Suprapubic skin (tissue), 4 donors: ENCODE measurements around the gene CMSS1. TPM values are rescaled to one million over a fixed set of nuclear protein-coding genes. Genes with fewer than 3 reads are reported as not detected.

Source experiments
- DNase-seq, 2 donors: peaks; one replicate each; pipeline ENCODE4 v3.0.0-alpha.2; 2019; ENCODE audit warnings: low spot score in 2 of 2
- H3K27ac ChIP-seq: fragments of 200-600 bp; sonication (generic); one replicate; pipeline ENCODE4 v1.5.1; 2019
- H3K27me3 ChIP-seq: fragments of 200-600 bp; sonication (generic); one replicate; pipeline ENCODE4 v1.5.1; 2019
- H3K36me3 ChIP-seq: fragments of 200-600 bp; sonication (generic); one replicate; pipeline ENCODE4 v1.5.1; 2019
- H3K4me1 ChIP-seq: fragments of 200-600 bp; sonication (generic); one replicate; pipeline ENCODE4 v1.5.1; 2019
- H3K4me3 ChIP-seq: fragments of 200-600 bp; sonication (generic); one replicate; pipeline ENCODE4 v1.5.1; 2019; ENCODE audit warnings: mild to moderate bottlenecking
- H3K9me3 ChIP-seq: fragments of 200-600 bp; sonication (generic); one replicate; pipeline ENCODE4 v1.5.1; 2019
- EP300 ChIP-seq: sonication (generic); formaldehyde crosslinking; IDR thresholded peaks from one replicate; pipeline ENCODE4 v1.6.1; 2017; ENCODE audit warnings: antibody characterized with exemption
- POLR2A ChIP-seq, 2 donors: fragments of 450-650 bp; IDR thresholded peaks; one replicate each; pipeline ENCODE4 v1.6.1; 2017; ENCODE audit warnings: antibody characterized with exemption in 2 of 2, mild to moderate bottlenecking in 2 of 2, moderate library complexity in 2 of 2
- POLR2AphosphoS5 ChIP-seq, 3 donors: sonication (generic); formaldehyde crosslinking; IDR thresholded peaks; one replicate each; pipeline ENCODE4 v1.6.1; 2017; ENCODE audit warnings: antibody characterized with exemption in 3 of 3
- WGBS: methylation state at CpG from one replicate; pipeline ENCODE4 v1.1.5; 2018; 5-methylcytosine and 5-hydroxymethylcytosine counted together
- total RNA-seq, 4 donors: library from RNA; depleted of rRNA; stranded (reverse); fragments of >200 nt; gene quantifications; one replicate each; pipeline ENCODE4 v1.1.0, GENCODE V29; 2016
- TF ChIP-seq, protein P1 (sequence below), 2 donors: fragments of 200-600 bp in 1 of 2; fragments of 450-650 bp in 1 of 2; sonication (generic) in 1 of 2; IDR thresholded peaks; one replicate each; pipeline ENCODE4 v1.5.1; 2016 to 2019; ENCODE audit warnings: antibody characterized with exemption in 2 of 2, mild to moderate bottlenecking in 1 of 2, moderate library complexity in 1 of 2

Gene CMSS1
- total RNA-seq, 4 donors from 2014 or later = 13.2 to 17.1 (median 13.5) TPM

DNA sequence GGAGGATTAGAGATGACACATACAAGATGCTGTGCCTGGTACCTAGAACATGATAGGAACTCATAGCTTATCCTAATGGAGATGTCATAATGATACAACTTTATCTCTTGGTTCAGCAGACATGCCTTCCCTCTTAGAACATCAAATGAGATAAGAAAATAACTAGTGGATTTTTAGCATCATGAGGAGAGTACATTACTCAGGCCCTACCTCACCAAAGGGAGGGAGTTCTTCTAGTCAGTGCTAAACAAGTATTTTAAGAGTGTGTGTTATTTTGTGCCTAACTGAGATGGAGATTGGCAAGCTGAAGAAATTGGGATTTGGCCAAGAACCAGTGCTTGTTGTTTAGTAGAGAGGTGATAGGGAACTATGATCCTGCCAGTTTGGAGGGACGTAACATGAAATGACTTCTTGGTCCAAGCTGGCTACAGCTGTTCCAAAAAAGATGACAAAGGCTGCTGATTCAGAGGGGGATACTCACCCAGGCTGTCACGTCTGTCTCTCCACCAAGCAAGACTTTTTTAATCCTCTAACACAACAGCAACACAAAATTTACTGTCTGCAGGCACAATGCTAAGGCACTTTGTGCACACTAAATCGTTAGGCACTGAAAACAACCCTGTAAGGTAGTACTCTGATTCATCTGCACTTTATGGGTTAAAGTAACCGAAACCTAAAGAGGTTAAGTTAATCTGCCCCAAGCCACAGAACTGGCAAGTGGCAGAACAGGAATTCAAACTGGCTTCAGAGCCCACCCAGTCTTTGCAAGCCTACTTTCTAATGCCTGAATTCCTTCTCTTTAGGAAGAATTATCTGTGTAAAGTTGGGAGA is 126.5 kb downstream of the CMSS1 start:
- WGBS = 48% methylated on average over 4 of the region's 4 CpGs
- Histone ChIP-seq H3K4me3 (no peak overlapping the region), H3K27me3 (no peaks in the 10 kb centered on the region), H3K4me1 (peaks cover 38% of the 10 kb centered on the region), H3K36me3 (no peaks in the 10 kb centered on the region), H3K27ac (no peak overlapping the region), H3K9me3 (no peaks in the 10 kb centered on the region)
- TF ChIP-seq, protein P1, sequence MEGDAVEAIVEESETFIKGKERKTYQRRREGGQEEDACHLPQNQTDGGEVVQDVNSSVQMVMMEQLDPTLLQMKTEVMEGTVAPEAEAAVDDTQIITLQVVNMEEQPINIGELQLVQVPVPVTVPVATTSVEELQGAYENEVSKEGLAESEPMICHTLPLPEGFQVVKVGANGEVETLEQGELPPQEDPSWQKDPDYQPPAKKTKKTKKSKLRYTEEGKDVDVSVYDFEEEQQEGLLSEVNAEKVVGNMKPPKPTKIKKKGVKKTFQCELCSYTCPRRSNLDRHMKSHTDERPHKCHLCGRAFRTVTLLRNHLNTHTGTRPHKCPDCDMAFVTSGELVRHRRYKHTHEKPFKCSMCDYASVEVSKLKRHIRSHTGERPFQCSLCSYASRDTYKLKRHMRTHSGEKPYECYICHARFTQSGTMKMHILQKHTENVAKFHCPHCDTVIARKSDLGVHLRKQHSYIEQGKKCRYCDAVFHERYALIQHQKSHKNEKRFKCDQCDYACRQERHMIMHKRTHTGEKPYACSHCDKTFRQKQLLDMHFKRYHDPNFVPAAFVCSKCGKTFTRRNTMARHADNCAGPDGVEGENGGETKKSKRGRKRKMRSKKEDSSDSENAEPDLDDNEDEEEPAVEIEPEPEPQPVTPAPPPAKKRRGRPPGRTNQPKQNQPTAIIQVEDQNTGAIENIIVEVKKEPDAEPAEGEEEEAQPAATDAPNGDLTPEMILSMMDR (IDR thresholded peaks at IDR 0.05) = no peak
- TF ChIP-seq EP300 (no peak), POLR2AphosphoS5 (IDR thresholded peaks at IDR 0.05) (no peak), POLR2A (IDR thresholded peaks at IDR 0.05) (no peak)
- DNase-seq = no peak

DNA sequence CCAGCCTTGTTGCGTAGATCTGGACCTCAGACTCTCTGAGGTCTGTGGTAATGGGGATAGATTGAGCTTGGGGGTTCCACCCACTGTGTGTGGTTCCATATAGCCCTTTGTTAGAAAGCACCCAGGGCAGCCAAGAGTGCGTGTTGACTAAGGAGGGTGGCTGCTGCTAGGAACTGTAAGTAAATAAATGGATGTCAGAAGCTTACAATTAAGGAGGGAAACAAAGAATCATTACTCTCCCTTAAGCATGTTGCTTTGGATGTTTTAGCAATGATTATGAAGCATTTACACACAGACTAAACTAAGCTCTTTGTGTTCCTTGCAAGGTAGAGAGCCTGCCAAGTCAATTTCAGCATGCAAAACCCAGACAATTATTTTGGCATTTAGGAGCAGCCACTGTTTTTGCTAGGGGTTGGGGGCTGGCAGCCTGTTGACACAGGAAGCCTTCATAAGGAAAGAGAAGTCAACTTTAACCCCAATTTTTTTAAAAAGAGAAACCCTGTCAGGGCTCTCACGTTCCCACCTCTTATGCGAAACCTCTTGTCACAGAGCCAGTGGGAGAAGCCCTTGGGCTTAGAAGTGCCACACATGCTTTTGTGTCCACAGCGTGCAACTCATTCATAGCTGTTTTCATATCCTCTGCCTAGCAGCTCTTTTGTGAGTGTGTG is 127.8 kb downstream of the CMSS1 start:
- DNase-seq = no peak

DNA sequence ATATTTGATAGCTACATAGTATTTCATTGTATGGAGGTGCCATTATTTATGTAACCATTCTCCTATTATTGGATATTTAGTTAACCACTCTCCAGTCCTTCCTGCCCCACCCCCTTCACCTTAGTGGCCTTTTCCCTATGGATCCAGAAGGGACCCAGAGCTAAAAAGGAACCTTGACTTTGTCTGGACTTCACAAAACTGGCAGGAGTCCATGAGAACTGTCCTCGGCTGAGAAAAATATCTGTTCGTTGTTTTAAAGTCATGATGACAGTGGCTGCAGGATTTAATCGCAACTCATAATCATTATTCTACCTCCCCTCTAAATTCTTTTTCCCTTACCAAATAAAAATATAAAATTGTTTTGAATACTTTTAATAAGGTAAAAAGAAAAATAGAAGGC is 129.7 kb downstream of the CMSS1 start:
- Histone ChIP-seq H3K27me3 (no peaks in the 10 kb centered on the region), H3K27ac (no peak overlapping the region), H3K4me1 (peaks cover 34% of the 10 kb centered on the region), H3K4me3 (no peak overlapping the region), H3K36me3 (no peaks in the 10 kb centered on the region), H3K9me3 (no peaks in the 10 kb centered on the region)
- TF ChIP-seq POLR2A (IDR thresholded peaks at IDR 0.05) (no peak), POLR2AphosphoS5 (IDR thresholded peaks at IDR 0.05) (no peak), EP300 (no peak)
- TF ChIP-seq, protein P1 (IDR thresholded peaks at IDR 0.05) = no peak
- 91% methylated on average over 3 of the region's 3 CpGs for WGBS
- no peak for DNase-seq

More for the DNA sequence above, 127.8 kb downstream of the CMSS1 start:
- no peaks in the 10 kb centered on the region for H3K36me3 ChIP-seq
- peaks cover 39% of the 10 kb centered on the region for H3K4me1 ChIP-seq
- TF ChIP-seq EP300 = no peak
- peak in 1 of 3 donors; percentile 24 for TF ChIP-seq POLR2AphosphoS5 (IDR thresholded peaks at IDR 0.05)
- TF ChIP-seq, protein P1 (IDR thresholded peaks at IDR 0.05) = no peak
- no peak for TF ChIP-seq POLR2A (IDR thresholded peaks at IDR 0.05)
- H3K27me3 ChIP-seq = no peaks in the 10 kb centered on the region
- peak overlapping the region; percentile 70 for H3K27ac ChIP-seq
- H3K4me3 ChIP-seq = no peak overlapping the region
- no peaks in the 10 kb centered on the region for H3K9me3 ChIP-seq
- 46% methylated on average over 5 of the region's 5 CpGs for WGBS

DNA sequence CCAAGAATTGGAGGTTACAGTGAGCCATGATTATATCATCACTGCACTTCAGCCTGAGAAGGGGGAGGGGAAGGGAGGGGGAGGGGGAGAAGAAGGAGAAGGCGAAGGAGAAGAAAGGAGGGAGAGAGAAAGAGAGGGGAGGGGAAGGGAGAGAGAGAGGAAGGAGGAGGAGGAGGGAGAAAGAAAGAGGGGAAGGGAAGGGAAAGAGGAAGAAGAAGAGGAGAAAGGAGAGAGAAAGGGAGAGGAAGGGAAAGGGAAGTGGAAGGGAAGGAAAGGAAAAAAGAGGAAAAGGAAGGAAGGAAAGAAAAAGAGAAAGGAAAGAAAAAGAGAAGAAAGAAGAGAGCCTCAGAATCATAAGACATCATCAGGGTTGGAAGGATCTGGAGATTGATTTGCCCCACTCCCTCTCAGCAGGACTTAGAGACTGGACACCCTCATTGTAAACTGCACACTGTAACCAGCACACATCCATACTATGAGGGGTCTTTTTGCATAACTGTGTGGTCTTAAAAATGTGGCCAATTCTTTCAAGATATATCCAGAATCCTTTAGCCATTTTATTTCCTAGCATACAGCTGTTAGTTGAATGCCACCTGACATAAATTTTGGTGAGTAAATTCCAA is 130.9 kb downstream of the CMSS1 start:
- H3K4me1 ChIP-seq = peaks cover 34% of the 10 kb centered on the region
- TF ChIP-seq POLR2A (IDR thresholded peaks at IDR 0.05) = no peak
- TF ChIP-seq POLR2AphosphoS5 (IDR thresholded peaks at IDR 0.05) = no peak
- no peak for TF ChIP-seq EP300
- no peaks in the 10 kb centered on the region for H3K9me3 ChIP-seq
- H3K36me3 ChIP-seq = no peaks in the 10 kb centered on the region
- DNase-seq = no peak
- H3K27ac ChIP-seq = no peak overlapping the region
- no peaks in the 10 kb centered on the region for H3K27me3 ChIP-seq
- no peak overlapping the region for H3K4me3 ChIP-seq
- WGBS = 92% methylated on average over 1 of the region's 1 CpG

DNA sequence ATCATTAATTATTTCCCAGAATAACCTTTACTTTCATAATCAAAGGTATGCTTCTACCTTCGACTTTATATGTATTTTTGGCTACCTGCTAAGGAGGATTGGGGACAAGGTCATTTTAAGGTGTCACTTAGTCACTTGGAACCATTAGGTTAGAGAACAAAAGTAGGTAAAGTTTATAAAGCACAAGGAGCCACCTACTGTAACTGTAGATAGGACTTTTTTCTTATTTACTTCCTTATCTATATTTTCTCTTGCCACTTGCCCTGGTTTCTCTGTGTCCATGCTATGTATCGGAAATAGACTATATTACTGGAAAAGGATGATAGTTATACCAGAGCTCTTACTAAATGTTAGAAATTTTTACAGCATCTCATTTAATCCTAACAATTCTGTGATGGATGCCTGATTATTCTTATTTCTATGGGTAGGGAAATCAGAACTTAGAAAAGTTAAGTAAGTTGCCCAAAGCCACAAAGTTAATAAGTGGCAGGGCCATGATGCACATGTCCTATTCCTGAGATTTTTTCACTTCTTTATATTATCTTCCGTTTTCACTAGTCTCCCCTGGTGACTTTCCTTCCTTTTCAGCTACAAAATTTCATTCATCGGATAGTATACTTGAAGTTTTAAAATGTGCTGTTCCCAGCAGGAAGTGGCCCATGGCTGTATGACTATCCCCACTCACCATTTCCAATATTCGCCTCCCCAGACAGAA is 132.5 kb downstream of the CMSS1 start:
- H3K9me3 ChIP-seq = no peaks in the 10 kb centered on the region
- WGBS = 87% methylated on average over 5 of the region's 5 CpGs
- H3K27ac ChIP-seq = no peak overlapping the region
- peaks cover 25% of the 10 kb centered on the region for H3K4me1 ChIP-seq
- no peak overlapping the region for H3K4me3 ChIP-seq
- DNase-seq = no peak
- TF ChIP-seq EP300 (no peak), POLR2A (IDR thresholded peaks at IDR 0.05) (no peak), POLR2AphosphoS5 (IDR thresholded peaks at IDR 0.05) (no peak)
- TF ChIP-seq, protein P1 (IDR thresholded peaks at IDR 0.05) = no peak
- H3K36me3 ChIP-seq = no peaks in the 10 kb centered on the region
- H3K27me3 ChIP-seq = no peaks in the 10 kb centered on the region
